Neuron (in vitro differentiated cells): ENCODE measurements around the gene CD302.
"Not testable (repeated sequence)": the region's sequence is repeated elsewhere in the genome, so short reads cannot be mapped to it uniquely, and the experiment has no call there.

Experiments used
- H2AFZ ChIP-seq: one replicate; pipeline ENCODE4 v1.6.1; 2013; ENCODE audit warnings: low read depth, mild to moderate bottlenecking, inconsistent platforms, low read length, moderate library complexity
- H3K27me3 ChIP-seq: one replicate; pipeline ENCODE4 v1.6.1; 2013; ENCODE audit warnings: low read length; ENCODE audit not compliant: insufficient read depth
- H3K36me3 ChIP-seq: one replicate; pipeline ENCODE4 v1.6.1; 2013; ENCODE audit warnings: low read length; ENCODE audit not compliant: insufficient read depth
- H3K4me1 ChIP-seq: one replicate; pipeline ENCODE4 v1.6.1; 2013; ENCODE audit warnings: low read length; ENCODE audit not compliant: insufficient read depth
- H3K4me3 ChIP-seq: 2 replicates; pipeline ENCODE4 v1.5.1; 2013; ENCODE audit warnings: mild to moderate bottlenecking, low read length, moderate library complexity
- H3K9me3 ChIP-seq: one replicate; pipeline ENCODE4 v1.6.1; 2013; ENCODE audit warnings: low read length

Gene CD302

DNA sequence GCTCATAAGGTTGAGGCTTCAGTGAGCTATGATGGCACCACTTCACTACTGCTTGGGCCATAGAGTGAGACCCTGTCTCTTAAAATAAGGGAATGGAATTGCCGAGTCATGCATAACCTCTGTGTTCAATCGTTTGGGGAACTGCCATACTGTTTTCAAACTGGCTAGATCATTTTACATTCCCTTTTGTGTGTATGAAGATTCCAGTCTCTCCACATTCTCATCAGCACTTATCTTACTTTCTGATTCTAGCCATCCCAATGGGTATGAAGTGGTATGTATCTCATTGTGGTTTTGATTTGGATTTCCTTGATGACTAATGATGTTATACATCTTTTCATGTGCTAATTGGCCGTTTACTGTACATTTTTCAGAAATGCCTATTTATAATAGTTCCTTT is 62.0 kb downstream of the CD302 start:
- no peaks in the 10 kb centered on the region for H3K27me3 ChIP-seq
- H2AFZ ChIP-seq: no peak overlapping the region
- peaks cover 79% of the 10 kb centered on the region for H3K36me3 ChIP-seq
- no peak overlapping the region for H3K4me3 ChIP-seq
- no peaks in the 10 kb centered on the region for H3K4me1 ChIP-seq
- peaks cover 3% of the 10 kb centered on the region for H3K9me3 ChIP-seq

DNA sequence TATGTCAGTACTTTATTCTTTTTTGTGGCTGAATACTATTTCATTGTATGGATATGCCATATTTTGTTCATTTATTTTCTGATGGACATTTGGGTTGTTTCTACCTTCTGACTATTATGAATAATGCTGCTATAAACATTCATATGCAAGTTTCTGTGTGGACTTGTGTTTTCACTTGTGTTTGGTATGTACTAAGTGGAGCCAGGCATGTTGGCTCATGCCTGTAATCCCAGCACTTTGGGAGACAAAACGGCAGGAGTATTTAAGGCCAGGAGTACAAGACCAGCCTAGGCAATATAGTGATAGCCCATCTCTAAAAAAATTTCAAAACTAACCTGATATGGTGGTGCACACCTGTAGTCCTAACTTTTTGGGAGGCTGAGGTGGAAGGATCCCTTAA is 62.4 kb downstream of the CD302 start:
- Histone ChIP-seq H3K9me3 (peaks cover 7% of the 10 kb centered on the region), H3K4me1 (no peaks in the 10 kb centered on the region), H3K36me3 (peaks cover 80% of the 10 kb centered on the region)

DNA sequence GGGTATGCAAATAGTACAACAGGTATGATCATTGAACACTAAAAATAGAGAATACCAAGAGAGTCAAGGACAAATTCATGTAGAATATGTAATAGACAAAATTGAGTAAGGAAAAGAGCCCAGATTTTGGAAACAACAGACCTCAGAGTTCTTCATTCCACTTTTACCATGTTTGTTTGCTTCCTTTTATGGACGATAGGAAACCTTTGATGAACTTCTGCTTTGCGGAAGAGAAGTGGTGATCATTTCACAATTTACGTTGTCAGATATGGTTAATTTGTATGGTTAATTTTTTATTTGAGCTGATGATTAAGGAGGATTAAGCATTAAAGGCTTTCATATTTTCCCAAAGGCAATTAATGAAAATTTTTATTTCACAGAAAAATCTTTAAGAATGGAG is 69.4 kb downstream of the CD302 start:
- Histone ChIP-seq H3K36me3 (peaks cover 47% of the 10 kb centered on the region), H2AFZ (no peak overlapping the region), H3K4me3 (no peak overlapping the region), H3K4me1 (no peaks in the 10 kb centered on the region), H3K9me3 (peaks cover 11% of the 10 kb centered on the region), H3K27me3 (no peaks in the 10 kb centered on the region)

More for the DNA sequence above, 62.4 kb downstream of the CD302 start:
- H2AFZ ChIP-seq: no peak overlapping the region
- H3K4me3 ChIP-seq: no peak overlapping the region
- no peaks in the 10 kb centered on the region for H3K27me3 ChIP-seq

DNA sequence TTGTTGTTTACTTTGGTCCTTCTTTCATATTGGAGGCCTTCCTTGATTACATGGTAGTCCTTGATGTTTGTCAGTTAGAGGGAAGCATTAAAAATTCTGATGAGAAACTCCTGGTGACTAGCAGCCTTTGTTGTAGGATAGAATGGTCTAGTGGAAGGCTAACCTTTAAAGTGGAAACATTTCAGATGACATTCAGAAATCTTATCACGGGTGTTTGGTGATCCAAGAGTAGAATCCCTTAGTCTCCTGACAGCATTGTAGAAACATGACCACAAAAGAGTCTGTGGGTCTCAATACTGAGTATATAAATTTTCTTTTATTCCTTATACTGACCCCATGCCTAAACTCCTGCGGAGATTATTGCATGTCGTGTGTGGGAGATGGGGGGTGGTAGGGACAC is 72.3 kb downstream of the CD302 start:
- H3K4me3 ChIP-seq: no peak overlapping the region
- H3K9me3 ChIP-seq: peaks cover 15% of the 10 kb centered on the region
- H3K4me1 ChIP-seq: no peaks in the 10 kb centered on the region
- no peaks in the 10 kb centered on the region for H3K27me3 ChIP-seq
- H2AFZ ChIP-seq: no peak overlapping the region
- peaks cover 44% of the 10 kb centered on the region for H3K36me3 ChIP-seq

DNA sequence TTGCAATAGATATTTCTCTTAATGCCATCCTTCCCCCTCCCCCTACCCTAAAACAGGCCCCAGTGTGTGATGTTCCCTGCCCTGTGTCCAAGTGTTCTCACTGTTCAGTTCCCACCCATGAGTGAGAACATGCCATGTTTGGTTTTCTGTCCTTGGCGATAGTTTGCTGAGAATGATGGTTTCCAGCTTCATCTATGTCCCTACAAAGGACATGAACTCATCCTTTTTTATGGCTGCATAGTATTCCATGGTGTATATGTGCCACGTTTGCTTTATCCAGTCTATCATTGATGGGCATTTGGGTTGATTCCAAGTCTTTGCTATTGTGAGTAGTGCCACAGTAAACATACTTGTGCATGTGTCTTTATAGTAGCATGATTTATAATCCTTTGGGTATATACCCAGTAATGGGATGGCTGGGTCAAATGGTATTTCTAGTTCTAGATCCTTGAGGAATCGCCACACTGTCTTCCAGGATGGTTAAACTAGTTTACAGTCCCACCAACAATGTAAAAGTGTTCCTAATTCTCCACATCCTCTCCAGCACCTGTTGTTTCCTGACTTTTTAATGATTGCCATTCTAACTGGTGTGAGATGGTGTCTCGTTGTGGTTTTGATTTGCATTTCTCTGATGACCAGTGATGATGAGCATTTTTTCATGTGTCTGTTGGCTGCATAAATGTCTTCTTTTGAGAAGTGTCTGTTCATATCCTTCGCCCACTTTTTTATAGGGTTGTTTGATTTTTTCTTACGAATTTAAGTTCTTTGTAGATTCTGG is 73.0 kb downstream of the CD302 start:
- not testable (repeated sequence) for H3K27me3 ChIP-seq, H2AFZ ChIP-seq, H3K4me1 ChIP-seq, H3K4me3 ChIP-seq
- Histone ChIP-seq H3K9me3 (peaks cover 14% of the 10 kb centered on the region), H3K36me3 (peaks cover 44% of the 10 kb centered on the region)

DNA sequence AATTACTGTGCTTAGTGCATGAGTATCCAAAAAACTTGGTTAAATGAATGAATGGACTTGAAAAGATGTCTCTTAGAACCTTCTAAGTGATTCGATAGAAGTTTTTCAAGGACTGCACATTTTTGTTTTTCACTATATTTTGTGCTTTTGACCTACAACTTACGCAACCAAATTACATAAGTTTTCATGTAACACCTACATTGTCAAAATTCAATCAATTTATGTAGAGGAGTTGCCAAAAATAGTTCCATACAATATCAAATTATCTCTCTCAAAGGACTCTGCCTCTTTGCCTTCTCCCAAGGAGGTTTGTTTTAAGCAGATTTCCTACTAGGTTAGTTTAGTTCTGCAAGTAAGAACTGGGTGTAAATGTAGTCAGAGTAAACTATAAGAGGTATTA is 75.4 kb downstream of the CD302 start:
- Histone ChIP-seq H3K4me1 (no peaks in the 10 kb centered on the region), H3K27me3 (no peaks in the 10 kb centered on the region), H3K4me3 (no peak overlapping the region), H3K9me3 (peaks cover 20% of the 10 kb centered on the region), H3K36me3 (peaks cover 54% of the 10 kb centered on the region), H2AFZ (no peak overlapping the region)

DNA sequence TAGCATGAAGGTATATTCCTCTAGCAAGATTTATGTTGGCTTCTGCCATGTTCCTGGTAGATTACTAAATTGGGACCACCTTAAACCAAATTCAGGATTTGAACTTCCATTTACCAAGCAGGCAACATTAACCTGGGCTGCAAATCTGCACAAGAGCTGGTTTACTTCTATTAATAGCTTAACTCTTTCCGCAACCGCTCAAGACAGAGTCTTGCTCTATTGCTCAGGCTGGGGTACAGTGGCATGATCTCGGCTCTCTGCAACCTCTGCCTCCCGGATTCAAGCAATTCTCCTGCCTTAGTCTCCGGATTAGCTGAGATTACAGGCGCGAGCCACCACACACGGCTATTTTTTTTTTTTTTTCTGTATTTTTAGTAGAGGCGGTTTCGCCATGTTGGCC is 77.3 kb downstream of the CD302 start:
- Histone ChIP-seq H3K27me3 (no peaks in the 10 kb centered on the region), H2AFZ (no peak overlapping the region), H3K4me3 (no peak overlapping the region), H3K36me3 (peaks cover 66% of the 10 kb centered on the region), H3K4me1 (no peaks in the 10 kb centered on the region), H3K9me3 (peaks cover 20% of the 10 kb centered on the region)
